Endometrial microvascular endothelial cells (primary cell): Measurements from ENCODE around the gene ALG1L2. TPM values are rescaled to one million over a fixed set of nuclear protein-coding genes. Genes with fewer than 3 reads are reported as not detected.
"Not testable (repeated sequence)": the region's sequence is repeated elsewhere in the genome, so short reads cannot be mapped to it uniquely, and the experiment has no call there.

Experiments used
- in situ Hi-C: cut with HindIII; loops from 2 replicates; pipeline ENCODE4 v1.10.0; 2017; ENCODE audit warnings: low sequenced_read_pairs, low pct_unique_long_range_greater_than_20kb; ENCODE audit errors: inconsistent ontology term
- total RNA-seq: library from RNA; depleted of rRNA; stranded (reverse); fragments of >200 nt; gene quantifications from one replicate; pipeline ENCODE4 v1.2.3, GENCODE V29; 2015; ENCODE audit errors: inconsistent ontology term

ALG1L2 gene
- total RNA-seq, 1 donor from 2014 or later, result not detected

GRCh38 chr3:130090681-130091080 lies 9.1 kb downstream of the ALG1L2 start:
- in situ Hi-C loops, result not testable (repeated sequence)

- in situ Hi-C loops, result no loop called here
Measured at GRCh38 chr3:130091958-130092357, 10.3 kb downstream of the ALG1L2 start.

GRCh38 chr3:130093741-130094391 lies 12.2 kb downstream of the ALG1L2 start:
- in situ Hi-C loops, result no loop called here

GRCh38 chr3:130094491-130094941 lies 12.9 kb downstream of the ALG1L2 start:
- in situ Hi-C loops, result not testable (repeated sequence)

- in situ Hi-C loops, result not testable (repeated sequence)
Measured at GRCh38 chr3:130095858-130096257, 14.2 kb downstream of the ALG1L2 start.

GRCh38 chr3:130097096-130097495 lies 15.5 kb downstream of the ALG1L2 start:
- in situ Hi-C loops, result not testable (repeated sequence)

- in situ Hi-C loops, result not testable (repeated sequence)
Measured at GRCh38 chr3:130097690-130098638, 16.3 kb downstream of the ALG1L2 start.

- in situ Hi-C loops, result not testable (repeated sequence)
Measured at GRCh38 chr3:130098639-130099385, 17.2 kb downstream of the ALG1L2 start.

GRCh38 chr3:130102545-130102944 lies 20.9 kb downstream of the ALG1L2 start:
- in situ Hi-C loops, result not testable (repeated sequence)

- in situ Hi-C loops, result not testable (repeated sequence)
Measured at GRCh38 chr3:130104191-130104590, 22.6 kb downstream of the ALG1L2 start.

- in situ Hi-C loops, result not testable (repeated sequence)
Measured at GRCh38 chr3:130107333-130107995, 25.8 kb downstream of the ALG1L2 start.

- in situ Hi-C loops, result not testable (repeated sequence)
Measured at GRCh38 chr3:130108836-130109585, 27.4 kb downstream of the ALG1L2 start.

- in situ Hi-C loops, result not testable (repeated sequence)
Measured at GRCh38 chr3:130110386-130111169, 28.9 kb downstream of the ALG1L2 start.

- in situ Hi-C loops, result no loop called here
Measured at GRCh38 chr3:130111185-130111864, 29.7 kb downstream of the ALG1L2 start.

- in situ Hi-C loops, result not testable (repeated sequence)
Measured at GRCh38 chr3:130111865-130112747, 30.5 kb downstream of the ALG1L2 start.

GRCh38 chr3:130112748-130113073 lies 31.1 kb downstream of the ALG1L2 start:
- in situ Hi-C loops, result not testable (repeated sequence)
